ENCODE results near the gene ZFYVE9.

ZFYVE9 gene

GRCh38 chr1:52323731-52324130, 181.8 kb downstream of the ZFYVE9 start:
- H3K4me3 ChIP-seq (ENCODE audit: low read length): no peak overlapping the region
- H4K20me1 ChIP-seq (ENCODE audit: insufficient read depth, low read length): no peaks in the 10 kb centered on the region
- no peaks in the 10 kb centered on the region for H3K9me2 ChIP-seq (replicated peaks; ENCODE audit: insufficient read depth, low read length)
- no peaks in the 10 kb centered on the region for H3K36me3 ChIP-seq (replicated peaks; ENCODE audit: insufficient read depth, low read length)
- H3K4me2 ChIP-seq (ENCODE audit: low read depth, low read length): no peak overlapping the region
- DNase-seq: no peak
- H3K27ac ChIP-seq (ENCODE audit: low read length): no peak overlapping the region
- no peak overlapping the region for H2AFZ ChIP-seq (ENCODE audit: low read length)
- no peaks in the 10 kb centered on the region for H3K4me1 ChIP-seq (ENCODE audit: low read length)
- H3K9ac ChIP-seq (ENCODE audit: low read length): no peak overlapping the region
- H3F3A ChIP-seq (ENCODE audit: insufficient read depth, low read length): no peaks in the 10 kb centered on the region
- no peaks in the 10 kb centered on the region for H3K79me2 ChIP-seq (ENCODE audit: low read length)
- H3K9me3 ChIP-seq (replicated peaks; ENCODE audit: insufficient read depth, low read length): no peaks in the 10 kb centered on the region
- H3K27me3 ChIP-seq (replicated peaks; ENCODE audit: insufficient read depth, low read length): no peaks in the 10 kb centered on the region
- TF ChIP-seq EZH2phosphoT487 (IDR thresholded peaks at IDR 0.05; ENCODE audit: low read length): no peak
- no peak for TF ChIP-seq EZH2 (optimal IDR thresholded peaks at IDR 0.05; ENCODE audit: low read depth, low read length)
- no peak for TF ChIP-seq CTCF (IDR thresholded peaks at IDR 0.05; ENCODE audit: low read length)

- no peaks in the 10 kb centered on the region for H4K20me1 ChIP-seq (ENCODE audit: insufficient read depth, low read length)
- no peaks in the 10 kb centered on the region for H3K9me3 ChIP-seq (replicated peaks; ENCODE audit: insufficient read depth, low read length)
- H3K27me3 ChIP-seq (replicated peaks; ENCODE audit: insufficient read depth, low read length): no peaks in the 10 kb centered on the region
- H3K4me3 ChIP-seq (ENCODE audit: low read length): no peak overlapping the region
- H3K79me2 ChIP-seq (ENCODE audit: low read length): no peaks in the 10 kb centered on the region
- no peak for TF ChIP-seq CTCF (IDR thresholded peaks at IDR 0.05; ENCODE audit: low read length)
- no peak for TF ChIP-seq EZH2phosphoT487 (IDR thresholded peaks at IDR 0.05; ENCODE audit: low read length)
- TF ChIP-seq EZH2 (optimal IDR thresholded peaks at IDR 0.05; ENCODE audit: low read depth, low read length): no peak
- H3K27ac ChIP-seq (ENCODE audit: low read length): no peak overlapping the region
- H2AFZ ChIP-seq (ENCODE audit: low read length): no peak overlapping the region
- no peaks in the 10 kb centered on the region for H3K4me1 ChIP-seq (ENCODE audit: low read length)
- DNase-seq: no peak
- no peaks in the 10 kb centered on the region for H3K9me2 ChIP-seq (replicated peaks; ENCODE audit: insufficient read depth, low read length)
- no peaks in the 10 kb centered on the region for H3F3A ChIP-seq (ENCODE audit: insufficient read depth, low read length)
- no peak overlapping the region for H3K4me2 ChIP-seq (ENCODE audit: low read depth, low read length)
- H3K36me3 ChIP-seq (replicated peaks; ENCODE audit: insufficient read depth, low read length): no peaks in the 10 kb centered on the region
- H3K9ac ChIP-seq (ENCODE audit: low read length): no peak overlapping the region
Observed at GRCh38 chr1:52325786-52326185, 183.9 kb downstream of the ZFYVE9 start.

- TF ChIP-seq EZH2phosphoT487 (IDR thresholded peaks at IDR 0.05; ENCODE audit: low read length) (no peak), CTCF (IDR thresholded peaks at IDR 0.05; ENCODE audit: low read length) (no peak), EZH2 (optimal IDR thresholded peaks at IDR 0.05; ENCODE audit: low read depth, low read length) (no peak)
- Histone ChIP-seq H3K4me1 (ENCODE audit: low read length) (no peaks in the 10 kb centered on the region), H3K36me3 (replicated peaks; ENCODE audit: insufficient read depth, low read length) (no peaks in the 10 kb centered on the region), H3F3A (ENCODE audit: insufficient read depth, low read length) (no peaks in the 10 kb centered on the region), H3K9ac (ENCODE audit: low read length) (no peak overlapping the region), H4K20me1 (ENCODE audit: insufficient read depth, low read length) (no peaks in the 10 kb centered on the region), H2AFZ (ENCODE audit: low read length) (no peak overlapping the region), H3K9me2 (replicated peaks; ENCODE audit: insufficient read depth, low read length) (no peaks in the 10 kb centered on the region), H3K4me3 (ENCODE audit: low read length) (no peak overlapping the region), H3K79me2 (ENCODE audit: low read length) (no peaks in the 10 kb centered on the region), H3K27ac (ENCODE audit: low read length) (no peak overlapping the region), H3K9me3 (replicated peaks; ENCODE audit: insufficient read depth, low read length) (no peaks in the 10 kb centered on the region), H3K4me2 (ENCODE audit: low read depth, low read length) (no peak overlapping the region), H3K27me3 (replicated peaks; ENCODE audit: insufficient read depth, low read length) (no peaks in the 10 kb centered on the region)
- no peak for DNase-seq
Observed at GRCh38 chr1:52328615-52329014, 186.7 kb downstream of the ZFYVE9 start.

Data from MM.1S (cell line).